SK-N-SH (cell line): ENCODE data around the gene GRM6. TPM values are rescaled to one million over a fixed set of nuclear protein-coding genes. Genes with fewer than 3 reads are reported as not detected.

ENCODE experiments used
- ELF1 ChIP-seq: IDR thresholded peaks from 2 replicates; pipeline ENCODE4 v1.4.0; 2012
- EZH2phosphoT487 ChIP-seq: fragments of 200-600 bp; sonication (generic); IDR thresholded peaks from 2 replicates; pipeline ENCODE4 v1.6.1; 2017; ENCODE audit warnings: low read depth, mixed run types, mild to moderate bottlenecking, antibody characterized with exemption, moderate library complexity, borderline replicate concordance
- NRF1 ChIP-seq: IDR thresholded peaks from 2 replicates; pipeline ENCODE4 v1.6.1; 2012; ENCODE audit warnings: low read depth, mild to moderate bottlenecking, low read length
- REST ChIP-seq: IDR thresholded peaks from 2 replicates; pipeline ENCODE4 v1.6.1; 2012; ENCODE audit warnings: mild to moderate bottlenecking, low read depth, low read length, moderate library complexity
- SIN3A ChIP-seq: IDR thresholded peaks from 2 replicates; pipeline ENCODE4 v1.6.1; 2012; ENCODE audit warnings: low read depth, mild to moderate bottlenecking, low read length, moderate library complexity, borderline replicate concordance
- polyA plus RNA-seq, 3 experiments: library from polyadenylated mRNA; depleted of rRNA; stranded (reverse); fragments of >200 nt; gene quantifications; 2 replicates each; pipeline ENCODE4 v1.2.3, GENCODE V29; 2012

The GRM6 gene
- polyA plus RNA-seq, 1 of the 3 experiments (the other 2 are of a cell fraction) = not detected

GRCh38 chr5:178931846-178932760 lies 63.0 kb downstream of the GRM6 start (continued):
- TF ChIP-seq REST (no peak), SIN3A (no peak), EZH2phosphoT487 (no peak), ELF1 (no peak), NRF1 (no peak)
- TF ChIP-seq, all 33 proteins: peak for 0

Other genes with a start within 250 kb of the GRM6 start
- 7.1 and 10.7 TPM in 2 replicates for gene ZNF354B, start 135.4 kb downstream of the GRM6 start, polyA plus RNA-seq (2012; rRNA removed)
- gene ZFP2, start 99.4 kb downstream of the GRM6 start, polyA plus RNA-seq (2012; rRNA removed) = 0.29 and 0.33 TPM in 2 replicates
- gene ZNF454, start 54.1 kb downstream of the GRM6 start, polyA plus RNA-seq (2012; rRNA removed) = 0.05 and 0.15 TPM in 2 replicates
- gene ZNF879, start 28.5 kb upstream of the GRM6 start, polyA plus RNA-seq (2012; rRNA removed) = 0.44 and 0.93 TPM in 2 replicates
- 1.1 and 1.5 TPM in 2 replicates for gene ZNF354C, start 65.1 kb upstream of the GRM6 start, polyA plus RNA-seq (2012; rRNA removed)